ENCODE measurements around the gene STK32C. TPM values are rescaled to one million over a fixed set of nuclear protein-coding genes. Genes with fewer than 3 reads are reported as not detected.

Gene STK32C
- total and polyA plus RNA-seq, 2 of the 4 experiments (the other 2 are of a cell fraction): 5.0 to 8.3 TPM

DNA sequence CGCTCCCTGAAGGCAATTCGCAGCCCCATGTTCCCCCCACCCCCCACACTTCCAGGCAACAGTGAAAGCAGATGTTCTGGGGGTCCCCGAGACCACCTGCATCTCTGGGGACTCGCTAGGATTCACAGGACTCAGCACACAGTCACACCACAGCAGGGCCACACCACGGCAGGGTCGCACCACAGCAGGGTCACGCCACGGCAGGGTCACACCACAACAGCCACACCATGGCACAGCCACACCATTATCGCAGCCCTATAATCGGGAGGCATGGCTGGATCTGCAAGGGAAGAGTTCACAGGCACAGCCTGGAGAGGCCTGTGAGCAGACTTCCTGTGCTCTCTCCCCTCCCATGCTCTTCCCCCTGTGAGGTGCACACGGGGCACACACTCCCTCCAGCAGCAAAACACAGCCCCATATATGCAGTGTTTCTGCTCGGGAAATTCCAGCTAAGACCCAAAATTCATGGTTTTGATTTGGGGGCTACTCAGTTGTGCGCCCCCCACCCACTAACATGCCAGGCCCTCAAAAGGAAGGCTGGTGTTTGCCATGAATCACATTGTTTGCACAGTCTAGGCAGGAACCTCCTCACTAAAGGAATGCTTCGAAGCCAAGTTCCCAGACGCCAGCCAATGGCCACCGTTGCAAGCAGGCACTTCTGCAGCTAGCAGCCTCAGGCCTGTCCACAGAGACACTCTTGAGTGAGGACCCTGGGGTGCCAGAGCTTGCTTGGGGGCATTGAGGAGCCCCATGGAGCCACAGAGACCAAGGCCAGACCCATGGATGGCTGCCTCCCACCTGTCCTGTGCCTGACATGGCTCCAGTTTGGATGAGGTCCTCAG, 128.0 kb downstream of the STK32C start (continued):
- no peak for TF ChIP-seq BHLHE40 (IDR thresholded peaks at IDR 0.05; ENCODE audit: low read depth, low read length)

DNA sequence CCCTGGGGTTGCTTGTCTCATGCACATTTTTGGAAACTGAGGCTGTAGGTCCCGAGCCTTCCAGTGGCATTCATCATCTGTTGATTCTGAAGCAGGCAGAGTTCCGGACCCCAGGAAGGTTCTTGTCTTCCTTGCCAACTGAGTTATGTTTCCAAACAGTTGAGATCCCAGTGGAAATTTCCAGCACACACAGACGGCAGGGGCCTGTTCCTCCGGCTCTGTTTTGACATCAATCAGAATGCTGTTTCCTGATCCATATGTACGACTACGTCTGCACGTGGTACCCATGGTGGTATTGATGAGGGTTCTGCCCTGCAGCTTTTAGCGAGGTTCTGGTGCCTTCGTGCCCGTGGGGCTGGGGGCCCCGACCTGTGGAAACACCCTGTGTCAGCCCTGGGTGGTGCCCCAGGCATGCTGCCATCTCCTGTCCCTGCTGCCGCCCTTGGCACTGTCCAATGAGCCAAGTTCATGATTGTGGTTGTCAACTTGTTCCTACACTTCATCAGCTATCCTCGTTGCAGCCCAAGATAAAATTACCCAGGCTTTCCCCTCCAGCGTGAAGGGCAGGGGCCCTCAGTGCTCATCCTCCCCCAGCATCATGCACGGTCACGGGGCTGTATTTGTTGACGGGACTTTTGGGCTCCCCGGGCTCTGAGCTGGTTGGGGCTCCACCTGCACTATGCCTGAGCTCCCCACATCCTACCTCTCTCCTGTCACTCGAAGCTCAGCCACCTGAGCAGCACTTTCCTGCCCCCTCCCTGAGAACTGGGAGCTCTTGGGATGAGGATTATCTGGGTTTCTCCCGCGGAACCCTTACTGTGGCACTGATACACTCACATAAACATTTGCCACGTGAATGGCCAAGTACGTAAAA, 128.8 kb downstream of the STK32C start:
- intact Hi-C loops (cut with micrococcal nuclease) (no loop called here), dilution Hi-C loops (cut with HindIII; ENCODE audit: low sequenced_read_pairs, unreplicated experiment) (no loop called here), in situ Hi-C loops (cut with MboI; ENCODE audit: low sequenced_read_pairs) (no loop called here)
- H3K14ac ChIP-seq (replicated peaks; ENCODE audit: low read depth, low read length): no peak overlapping the region
- H2AK9ac ChIP-seq (replicated peaks; ENCODE audit: low read depth, low read length, poor library complexity): no peak overlapping the region
- H4K5ac ChIP-seq (ENCODE audit: low read depth, low read length): no peak overlapping the region
- no peak overlapping the region for H2BK120ac ChIP-seq (ENCODE audit: low read depth, low read length)
- no peak overlapping the region for H3K4ac ChIP-seq (ENCODE audit: low read depth, low read length)
- H3K9me1 ChIP-seq (ENCODE audit: insufficient read depth, low read length): no peaks in the 10 kb centered on the region
- no peak for DNase-seq
- no peak overlapping the region for H2AFZ ChIP-seq (replicated peaks; ENCODE audit: low read length, poor library complexity)
- no peak overlapping the region for H3K9ac ChIP-seq (ENCODE audit: low read depth, low read length)
- H3K9me3 ChIP-seq (ENCODE audit: control insufficient read depth, insufficient read depth, low read length): no peaks in the 10 kb centered on the region
- no peak overlapping the region for H4K91ac ChIP-seq (ENCODE audit: insufficient read depth, low read depth, low read length)
- 54% methylated on average over 8 of the region's 23 CpGs; no CpG with 5 or more reads in 1 of the 2 experiments for WGBS, 2 experiments (ENCODE audit: extremely low coverage in 2 of 2, insufficient read length in 1 of 2)
- H3K56ac ChIP-seq (ENCODE audit: extremely low read depth, insufficient read depth, low read length): no peak overlapping the region
- H3K27me3 ChIP-seq (ENCODE audit: control insufficient read depth, insufficient read depth, low read length): peaks cover 34% of the 10 kb centered on the region
- H3K18ac ChIP-seq (ENCODE audit: low read depth, low read length): no peak overlapping the region
- no peak for ATAC-seq (ENCODE audit: low read depth)
- H2BK20ac ChIP-seq (ENCODE audit: low read depth, low read length): no peak overlapping the region
- H2AK5ac ChIP-seq (ENCODE audit: low read depth, low read length): no peak overlapping the region
- no peak overlapping the region for H4K8ac ChIP-seq (ENCODE audit: low read depth in 2 of 2, low read length in 2 of 2)
- CTCF ChIA-PET: no interaction called here
- BruUV-seq (replicated peaks): no TSS peak
- H4K20me1 ChIP-seq (ENCODE audit: insufficient read depth, low read length): no peaks in the 10 kb centered on the region; the same call in 1 of the 2 replicates
- no peaks in the 10 kb centered on the region for H3K4me1 ChIP-seq (ENCODE audit: control insufficient read depth, insufficient read depth, low read length)
- no peak overlapping the region for H2BK5ac ChIP-seq (ENCODE audit: low read depth, low read length, poor library complexity, severe bottlenecking)
- H3K4me3 ChIP-seq (ENCODE audit: insufficient read depth, low read depth, low read length): no peak overlapping the region
- no peak for TF ChIP-seq FOS (IDR thresholded peaks at IDR 0.05; ENCODE audit: low read depth, low read length)
- TF ChIP-seq CHD1 (IDR thresholded peaks at IDR 0.05; ENCODE audit: low read depth, low read length): no peak
- no peak overlapping the region for H3K27ac ChIP-seq (ENCODE audit: insufficient read depth, low read length)
- H3K36me3 ChIP-seq (ENCODE audit: control insufficient read depth, insufficient read depth, low read length): no peaks in the 10 kb centered on the region
- H3K4me2 ChIP-seq (ENCODE audit: low read depth, low read length): no peak overlapping the region
- H2BK15ac ChIP-seq (ENCODE audit: low read depth, low read length): no peak overlapping the region
- POLR2A ChIA-PET (ENCODE audit: unreplicated experiment): no interaction called here
- H3K23ac ChIP-seq (ENCODE audit: low read depth, low read length): no peak overlapping the region
- H3K79me1 ChIP-seq (ENCODE audit: low read depth in 1 of 2, low read length in 2 of 2): no peaks in the 10 kb centered on the region
